K562 (cell line): ENCODE results near the gene CPTP. TPM values are rescaled to one million over a fixed set of nuclear protein-coding genes. Genes with fewer than 3 reads are reported as not detected.
A peak's percentile ranks its signal among the peaks of the same experiment; 100 is the strongest.

Source experiments
- NFXL1 ChIP-seq: fragments of 450-650 bp; formaldehyde crosslinking; IDR thresholded peaks from 2 replicates; pipeline ENCODE4 v1.4.0; 2021; ENCODE audit warnings: mild to moderate bottlenecking
- POLR2A ChIP-seq: fragments of 450-650 bp; conservative IDR thresholded peaks from 2 replicates; pipeline ENCODE4 v1.6.1; 2016
- ZNF274 ChIP-seq: IDR thresholded peaks from 2 replicates; pipeline ENCODE4 v1.6.1; 2011; ENCODE audit warnings: low read depth, mild to moderate bottlenecking, low read length, moderate library complexity, borderline replicate concordance
- ZNF408 ChIP-seq: fragments of 250-450 bp; sonication (Bioruptor Pico); IDR thresholded peaks from 2 replicates; pipeline ENCODE4 v1.4.0; 2020; ENCODE audit warnings: low read depth, mild to moderate bottlenecking, moderate library complexity
- polyA plus RNA-seq, 8 experiments: library from polyadenylated mRNA; depleted of rRNA in 4 of 8; stranded (reverse) in 5 of 8; unstranded in 3 of 8; fragments of >200 nt; fragmentation: Nextera tagmentation in 2 of 8; fragmentation: Illumina TruSeq in 1 of 8; extraction: Ambion mirVana in 2 of 8; extraction: Trizol in 1 of 8; gene quantifications; 2 replicates each; pipeline versions ENCODE4 v1.2.1 to v1.2.3, GENCODE V29; 2011 to 2014; ENCODE audit warnings: inconsistent platforms in 1 of 8, missing spikeins in 1 of 8
- total RNA-seq, 7 experiments: library from RNA; depleted of rRNA in 6 of 7; stranded (reverse); fragments of >200 nt in 6 of 7; fragmentation: Illumina TruSeq in 2 of 7; extraction: Trizol in 2 of 7; gene quantifications; 2 replicates each; pipeline versions ENCODE4 v1.2.1 to v1.2.3, GENCODE V29; 2011 to 2021; ENCODE audit warnings: low replicate concordance in 1 of 7
- TF ChIP-seq, protein P1 (sequence below): fragments of 450-650 bp; IDR thresholded peaks from 2 replicates; pipeline ENCODE4 v1.6.1; 2016; ENCODE audit warnings: low read depth
- TF ChIP-seq, protein P2 (sequence below), 2 experiments: fragments of 450-650 bp; formaldehyde crosslinking in 1 of 2; IDR thresholded peaks; 2 replicates each; pipeline versions ENCODE4 v1.4.0 to v1.6.1; 2014 to 2020; ENCODE audit warnings: mild to moderate bottlenecking in 2 of 2, borderline replicate concordance in 1 of 2, low read depth in 1 of 2
- TF ChIP-seq, protein P3 (sequence below): sonication (generic); formaldehyde crosslinking; IDR thresholded peaks from 2 replicates; pipeline ENCODE4 v1.9.0; 2022; ENCODE audit warnings: mild to moderate bottlenecking, missing genetic modification reagents
- TF ChIP-seq, protein P4 (sequence below), 2 experiments: fragments of 250-450 bp in 1 of 2; fragments of 450-650 bp in 1 of 2; sonication (Bioruptor Pico) in 1 of 2; IDR thresholded peaks; 2 replicates each; pipeline versions ENCODE4 v1.6.1 to v1.8.0; 2016 to 2021; ENCODE audit warnings: mild to moderate bottlenecking in 2 of 2, moderate library complexity in 2 of 2, missing compliant biosample characterization in 1 of 2, missing genetic modification characterization in 1 of 2

The CPTP gene
- total and polyA plus RNA-seq, 9 of the 15 experiments (the other 6 are each of a cell fraction or from before 2014, with no cell fraction given): 0.11 to 25.8 (median 3.5) TPM

DNA sequence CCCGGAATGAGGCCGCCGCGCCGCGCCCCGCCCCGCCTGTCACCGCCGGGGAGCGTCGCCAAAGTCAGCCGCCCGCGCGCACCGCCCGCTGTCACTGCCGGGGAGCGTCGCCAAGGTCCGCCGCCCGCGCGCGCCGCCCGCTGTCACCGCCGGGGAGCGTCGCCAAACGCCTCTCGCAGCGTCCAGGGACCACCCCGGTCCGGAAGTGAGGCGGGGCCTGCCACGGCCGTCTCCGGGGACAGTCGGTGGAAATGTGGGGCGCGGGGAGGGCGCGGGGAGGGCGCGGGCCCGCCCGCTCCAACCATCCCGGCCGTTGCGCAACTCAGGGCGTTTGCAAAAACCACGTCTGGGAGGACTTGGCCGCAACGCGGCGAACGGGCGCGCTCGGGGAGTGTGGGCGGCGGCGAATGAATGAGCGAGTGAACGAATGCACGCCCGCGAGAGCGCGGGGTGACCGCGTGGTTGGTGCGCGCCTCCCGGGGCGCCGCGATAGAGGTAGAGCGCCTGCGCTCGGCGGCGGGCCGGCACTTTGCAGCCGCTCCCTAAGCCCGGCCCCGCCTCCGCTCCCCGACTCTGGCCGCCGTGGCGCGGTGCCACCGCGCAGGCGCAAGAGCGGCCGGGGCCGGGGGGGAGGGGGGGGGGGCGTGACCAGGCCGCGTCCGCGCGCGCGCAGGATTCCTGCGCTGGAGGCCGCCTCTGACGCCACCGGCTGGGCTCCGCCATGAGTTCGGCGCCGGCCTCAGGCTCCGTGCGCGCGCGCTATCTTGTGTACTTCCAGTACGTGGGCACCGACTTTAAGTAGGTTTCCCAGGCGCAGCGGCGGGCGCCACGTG lies 16.5 kb upstream of the CPTP start, which contains the start of the genes ACAP3 and PUSL1 (continued):
- TF ChIP-seq, protein P1, sequence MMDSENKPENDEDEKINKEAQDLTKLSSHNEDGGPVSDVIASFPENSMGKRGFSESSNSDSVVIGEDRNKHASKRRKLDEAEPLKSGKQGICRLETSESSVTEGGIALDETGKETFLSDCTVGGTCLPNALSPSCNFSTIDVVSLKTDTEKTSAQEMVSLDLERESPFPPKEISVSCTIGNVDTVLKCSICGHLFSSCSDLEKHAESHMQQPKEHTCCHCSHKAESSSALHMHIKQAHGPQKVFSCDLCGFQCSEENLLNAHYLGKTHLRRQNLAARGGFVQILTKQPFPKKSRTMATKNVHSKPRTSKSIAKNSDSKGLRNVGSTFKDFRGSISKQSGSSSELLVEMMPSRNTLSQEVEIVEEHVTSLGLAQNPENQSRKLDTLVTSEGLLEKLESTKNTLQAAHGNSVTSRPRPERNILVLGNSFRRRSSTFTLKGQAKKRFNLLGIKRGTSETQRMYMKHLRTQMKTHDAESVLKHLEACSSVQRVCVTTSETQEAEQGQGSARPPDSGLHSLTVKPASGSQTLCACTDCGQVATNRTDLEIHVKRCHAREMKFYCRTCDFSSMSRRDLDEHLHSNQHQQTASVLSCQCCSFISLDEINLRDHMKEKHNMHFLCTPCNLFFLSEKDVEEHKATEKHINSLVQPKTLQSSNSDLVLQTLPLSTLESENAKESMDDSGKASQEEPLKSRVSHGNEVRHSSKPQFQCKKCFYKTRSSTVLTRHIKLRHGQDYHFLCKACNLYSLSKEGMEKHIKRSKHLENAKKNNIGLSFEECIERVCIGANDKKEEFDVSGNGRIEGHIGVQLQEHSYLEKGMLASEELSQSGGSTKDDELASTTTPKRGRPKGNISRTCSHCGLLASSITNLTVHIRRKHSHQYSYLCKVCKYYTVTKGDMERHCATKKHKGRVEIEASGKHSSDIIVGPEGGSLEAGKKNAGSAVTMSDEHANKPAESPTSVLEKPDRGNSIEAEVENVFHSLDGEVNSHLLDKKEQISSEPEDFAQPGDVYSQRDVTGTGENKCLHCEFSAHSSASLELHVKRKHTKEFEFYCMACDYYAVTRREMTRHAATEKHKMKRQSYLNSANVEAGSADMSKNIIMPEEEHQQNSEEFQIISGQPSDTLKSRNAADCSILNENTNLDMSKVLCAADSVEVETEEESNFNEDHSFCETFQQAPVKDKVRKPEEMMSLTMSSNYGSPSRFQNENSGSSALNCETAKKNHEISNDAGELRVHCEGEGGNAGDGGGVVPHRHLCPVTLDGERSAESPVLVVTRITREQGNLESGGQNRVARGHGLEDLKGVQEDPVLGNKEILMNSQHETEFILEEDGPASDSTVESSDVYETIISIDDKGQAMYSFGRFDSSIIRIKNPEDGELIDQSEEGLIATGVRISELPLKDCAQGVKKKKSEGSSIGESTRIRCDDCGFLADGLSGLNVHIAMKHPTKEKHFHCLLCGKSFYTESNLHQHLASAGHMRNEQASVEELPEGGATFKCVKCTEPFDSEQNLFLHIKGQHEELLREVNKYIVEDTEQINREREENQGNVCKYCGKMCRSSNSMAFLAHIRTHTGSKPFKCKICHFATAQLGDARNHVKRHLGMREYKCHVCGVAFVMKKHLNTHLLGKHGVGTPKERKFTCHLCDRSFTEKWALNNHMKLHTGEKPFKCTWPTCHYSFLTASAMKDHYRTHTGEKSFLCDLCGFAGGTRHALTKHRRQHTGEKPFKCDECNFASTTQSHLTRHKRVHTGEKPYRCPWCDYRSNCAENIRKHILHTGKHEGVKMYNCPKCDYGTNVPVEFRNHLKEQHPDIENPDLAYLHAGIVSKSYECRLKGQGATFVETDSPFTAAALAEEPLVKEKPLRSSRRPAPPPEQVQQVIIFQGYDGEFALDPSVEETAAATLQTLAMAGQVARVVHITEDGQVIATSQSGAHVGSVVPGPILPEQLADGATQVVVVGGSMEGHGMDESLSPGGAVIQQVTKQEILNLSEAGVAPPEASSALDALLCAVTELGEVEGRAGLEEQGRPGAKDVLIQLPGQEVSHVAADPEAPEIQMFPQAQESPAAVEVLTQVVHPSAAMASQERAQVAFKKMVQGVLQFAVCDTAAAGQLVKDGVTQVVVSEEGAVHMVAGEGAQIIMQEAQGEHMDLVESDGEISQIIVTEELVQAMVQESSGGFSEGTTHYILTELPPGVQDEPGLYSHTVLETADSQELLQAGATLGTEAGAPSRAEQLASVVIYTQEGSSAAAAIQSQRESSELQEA: no peak
- no peak for TF ChIP-seq NFXL1 (CRISPR knock-in tag)
- peak; percentile 10; the same call in 1 of the 2 replicates for TF ChIP-seq ZNF274
- TF ChIP-seq, protein P2, sequence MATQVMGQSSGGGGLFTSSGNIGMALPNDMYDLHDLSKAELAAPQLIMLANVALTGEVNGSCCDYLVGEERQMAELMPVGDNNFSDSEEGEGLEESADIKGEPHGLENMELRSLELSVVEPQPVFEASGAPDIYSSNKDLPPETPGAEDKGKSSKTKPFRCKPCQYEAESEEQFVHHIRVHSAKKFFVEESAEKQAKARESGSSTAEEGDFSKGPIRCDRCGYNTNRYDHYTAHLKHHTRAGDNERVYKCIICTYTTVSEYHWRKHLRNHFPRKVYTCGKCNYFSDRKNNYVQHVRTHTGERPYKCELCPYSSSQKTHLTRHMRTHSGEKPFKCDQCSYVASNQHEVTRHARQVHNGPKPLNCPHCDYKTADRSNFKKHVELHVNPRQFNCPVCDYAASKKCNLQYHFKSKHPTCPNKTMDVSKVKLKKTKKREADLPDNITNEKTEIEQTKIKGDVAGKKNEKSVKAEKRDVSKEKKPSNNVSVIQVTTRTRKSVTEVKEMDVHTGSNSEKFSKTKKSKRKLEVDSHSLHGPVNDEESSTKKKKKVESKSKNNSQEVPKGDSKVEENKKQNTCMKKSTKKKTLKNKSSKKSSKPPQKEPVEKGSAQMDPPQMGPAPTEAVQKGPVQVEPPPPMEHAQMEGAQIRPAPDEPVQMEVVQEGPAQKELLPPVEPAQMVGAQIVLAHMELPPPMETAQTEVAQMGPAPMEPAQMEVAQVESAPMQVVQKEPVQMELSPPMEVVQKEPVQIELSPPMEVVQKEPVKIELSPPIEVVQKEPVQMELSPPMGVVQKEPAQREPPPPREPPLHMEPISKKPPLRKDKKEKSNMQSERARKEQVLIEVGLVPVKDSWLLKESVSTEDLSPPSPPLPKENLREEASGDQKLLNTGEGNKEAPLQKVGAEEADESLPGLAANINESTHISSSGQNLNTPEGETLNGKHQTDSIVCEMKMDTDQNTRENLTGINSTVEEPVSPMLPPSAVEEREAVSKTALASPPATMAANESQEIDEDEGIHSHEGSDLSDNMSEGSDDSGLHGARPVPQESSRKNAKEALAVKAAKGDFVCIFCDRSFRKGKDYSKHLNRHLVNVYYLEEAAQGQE (IDR thresholded peaks at IDR 0.05; ENCODE audit: borderline replicate concordance): no peak
- TF ChIP-seq, protein P2 (CRISPR knock-in tag; IDR thresholded peaks at IDR 0.05; ENCODE audit: low read depth): no peak
- TF ChIP-seq, protein P3, sequence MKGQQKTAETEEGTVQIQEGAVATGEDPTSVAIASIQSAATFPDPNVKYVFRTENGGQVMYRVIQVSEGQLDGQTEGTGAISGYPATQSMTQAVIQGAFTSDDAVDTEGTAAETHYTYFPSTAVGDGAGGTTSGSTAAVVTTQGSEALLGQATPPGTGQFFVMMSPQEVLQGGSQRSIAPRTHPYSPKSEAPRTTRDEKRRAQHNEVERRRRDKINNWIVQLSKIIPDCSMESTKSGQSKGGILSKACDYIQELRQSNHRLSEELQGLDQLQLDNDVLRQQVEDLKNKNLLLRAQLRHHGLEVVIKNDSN: no peak
- peak; percentile 63 for TF ChIP-seq POLR2A
- no peak for TF ChIP-seq ZNF408
- TF ChIP-seq, protein P4, sequence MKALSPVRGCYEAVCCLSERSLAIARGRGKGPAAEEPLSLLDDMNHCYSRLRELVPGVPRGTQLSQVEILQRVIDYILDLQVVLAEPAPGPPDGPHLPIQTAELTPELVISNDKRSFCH (CRISPR knock-in tag; IDR thresholded peaks at IDR 0.05): no peak
- TF ChIP-seq, protein P4 (tag; IDR thresholded peaks at IDR 0.05): peak; percentile 63; the same call in 1 of the 2 replicates
